ENCODE measurements around the gene GREM1.

Gene GREM1

DNA sequence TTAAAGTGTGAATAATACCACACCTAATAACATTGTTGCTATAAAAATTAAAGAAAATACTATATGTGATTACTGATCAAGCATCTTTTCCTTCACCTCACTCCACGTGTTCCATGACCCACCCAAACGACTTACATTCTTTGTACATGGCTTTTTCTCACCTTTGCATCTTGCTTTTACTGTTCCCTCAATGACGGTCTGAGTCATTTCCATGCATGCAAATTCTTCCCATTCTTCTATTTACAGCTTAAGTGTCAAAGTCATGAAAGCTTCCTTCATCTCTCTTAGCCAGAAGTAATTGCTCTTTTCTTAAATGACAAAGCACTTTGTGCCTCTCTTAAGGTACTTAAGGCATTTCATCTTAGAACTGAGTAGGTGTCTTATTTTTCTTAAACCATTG is 64.0 kb downstream of the GREM1 start:
- DNase-seq (ENCODE audit: low read depth in 2 of 2): no peak

DNA sequence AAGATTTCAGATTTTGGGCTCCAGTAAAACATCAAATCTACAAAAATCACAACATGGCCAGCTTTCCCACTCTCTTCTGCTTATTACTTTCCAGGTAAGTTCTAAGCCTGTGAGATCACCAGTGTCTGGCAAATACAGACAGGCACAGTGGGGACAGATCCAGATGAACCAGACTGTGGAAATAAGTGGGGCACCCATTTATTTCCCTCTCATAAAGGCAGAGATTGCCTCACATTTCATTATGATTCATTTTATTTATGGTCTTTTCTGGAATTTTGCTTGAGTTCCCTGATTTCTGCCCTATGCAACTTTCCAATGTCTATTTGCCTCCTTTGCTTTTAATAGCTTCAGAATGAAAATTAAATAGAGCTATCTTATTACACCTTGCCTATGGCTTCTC is 66.8 kb downstream of the GREM1 start:
- DNase-seq (ENCODE audit: low read depth in 2 of 2): no peak

DNA sequence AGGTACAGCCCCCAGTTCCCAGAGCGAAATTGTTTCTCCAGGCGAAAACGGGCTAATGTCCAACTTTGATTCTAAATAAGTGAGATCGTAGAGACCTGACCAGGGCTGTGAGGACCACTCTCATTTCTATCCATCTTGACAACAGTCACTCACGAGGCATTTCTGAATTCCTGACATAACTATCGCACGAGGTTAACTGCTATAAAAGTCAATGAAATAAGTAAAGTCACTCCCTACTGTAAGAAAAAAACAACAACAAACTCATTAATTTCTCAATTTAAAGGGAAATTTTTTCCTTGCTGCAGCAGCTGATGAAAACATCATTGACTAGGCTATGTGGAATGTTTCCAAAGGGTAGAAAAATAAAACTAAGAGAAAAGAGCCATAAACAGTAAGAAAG is 69.1 kb downstream of the GREM1 start:
- DNase-seq (ENCODE audit: low read depth in 2 of 2): no peak

DNA sequence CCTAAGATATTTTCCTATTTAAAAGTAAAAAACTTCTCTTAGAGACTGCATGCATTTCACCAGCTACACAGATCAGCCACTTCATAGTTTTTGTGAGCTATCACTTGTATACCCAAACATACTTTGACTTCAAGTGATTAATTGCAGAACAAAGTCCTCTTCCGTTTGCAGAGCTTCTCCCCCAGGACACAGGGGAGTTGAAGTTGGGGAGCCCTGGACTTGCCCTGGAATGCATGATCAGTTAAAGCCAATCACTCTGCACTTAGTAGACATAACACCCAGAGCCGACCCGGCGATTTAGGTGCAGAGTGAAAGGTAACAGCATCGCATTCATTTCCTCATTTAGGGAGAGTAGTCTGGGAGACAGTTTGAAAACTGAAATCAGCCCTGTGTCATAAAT is 70.1 kb downstream of the GREM1 start:
- no peak for DNase-seq (ENCODE audit: low read depth in 2 of 2)

DNA sequence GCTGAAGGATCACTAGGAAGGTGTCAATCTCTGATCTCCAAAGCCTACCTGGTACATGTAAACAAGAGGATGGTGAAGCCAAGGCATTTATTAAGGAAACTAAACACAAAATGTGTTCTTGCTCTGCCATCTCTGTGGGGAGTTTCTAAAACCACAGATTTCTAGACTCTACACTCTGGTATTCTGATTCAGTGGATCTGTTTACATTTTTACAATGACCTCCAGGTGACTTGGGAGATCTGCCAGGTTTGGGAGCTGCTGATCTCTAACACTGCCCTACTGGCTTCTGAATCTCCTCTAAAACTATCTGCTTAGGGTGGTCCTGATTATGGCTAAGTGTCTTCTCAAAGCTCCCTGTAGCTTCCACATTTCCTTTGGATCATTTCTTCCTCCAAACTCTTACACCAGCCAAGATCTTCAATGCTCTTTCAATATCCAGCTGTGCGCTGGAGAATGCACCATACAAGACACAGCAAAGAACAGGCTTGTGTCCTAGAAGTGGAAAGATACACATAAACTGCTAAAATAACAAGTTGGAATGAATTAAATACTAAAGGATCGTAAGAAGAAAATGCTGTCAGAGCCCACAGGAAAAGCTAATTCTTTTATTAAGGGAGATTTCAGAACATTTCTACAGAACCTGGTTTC is 72.7 kb downstream of the GREM1 start:
- DNase-seq (ENCODE audit: low read depth in 2 of 2): no peak

DNA sequence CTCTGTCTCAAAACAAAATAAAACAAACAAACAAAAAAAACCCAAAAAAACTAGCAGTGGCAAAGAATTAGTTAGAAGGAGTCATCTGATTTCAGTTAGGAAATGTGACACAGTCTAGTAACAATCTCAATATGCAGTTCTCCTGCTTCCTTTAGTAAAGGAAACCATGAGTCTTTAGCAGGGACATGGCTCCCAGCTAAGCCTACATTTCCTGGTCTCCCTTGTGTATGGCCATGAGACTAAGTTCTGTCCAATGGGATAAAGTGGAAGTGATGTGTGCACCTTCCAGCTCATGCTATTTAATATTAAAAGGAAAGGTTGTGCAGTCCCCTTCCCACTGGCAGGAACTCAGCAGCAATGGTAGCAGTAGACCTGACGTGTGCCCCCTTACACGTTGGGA is 74.6 kb downstream of the GREM1 start:
- no peak for DNase-seq (ENCODE audit: low read depth in 2 of 2)

Measured in stimulated activated CD4-positive, alpha-beta T cell treated with anti-CD3 and anti-CD28 coated beads, Interleukin-4, amount 100 ng/mL, for 48 hours (primary cell).